ENCODE measurements around the gene BDKRB2. TPM values are rescaled to one million over a fixed set of nuclear protein-coding genes. Genes with fewer than 3 reads are reported as not detected.

Gene BDKRB2
- total RNA-seq, 1 experiment from 2014 or later = 0.15 TPM

- Mint-ChIP-seq H3K4me1 (peaks cover 13 to 15% of the 10 kb centered on the region in 2 experiments), H3K9me3 (no peaks in the 10 kb centered on the region), H3K4me3 (no peak overlapping the region), H3K27ac (no peak overlapping the region; a peak in 1 of 7 replicates), H3K36me3 (ENCODE audit: insufficient read depth in 1 of 3, low read depth in 3 of 3) (no peaks in the 10 kb centered on the region), H3K27me3 (ENCODE audit: low read depth) (peaks cover 26% of the 10 kb centered on the region)
- H3K14ac ChIP-seq (ENCODE audit: insufficient read depth, low read length) = no peak overlapping the region
- no peak overlapping the region for H3K4me2 ChIP-seq (ENCODE audit: insufficient read depth, insufficient read length, low read length)
- no peak overlapping the region for H3K4ac ChIP-seq (ENCODE audit: low read depth, low read length)
- no peaks in the 10 kb centered on the region for H3K27me3 ChIP-seq (ENCODE audit: insufficient read depth, low read length)
- no peak for DNase-seq
- H2BK20ac ChIP-seq (ENCODE audit: low read depth, low read length, poor library complexity, severe bottlenecking) = no peak overlapping the region
- H3K56ac ChIP-seq (ENCODE audit: insufficient read length, low read depth, low read length) = no peak overlapping the region
- no peaks in the 10 kb centered on the region for H4K20me1 ChIP-seq (ENCODE audit: control insufficient read depth, insufficient read depth, insufficient read length)
- H3K4me1 ChIP-seq (ENCODE audit: insufficient read depth, low read length) = no peaks in the 10 kb centered on the region
- H3K18ac ChIP-seq (ENCODE audit: insufficient read length, low read depth, low read length) = no peak overlapping the region
- no CpG with 5 or more reads among the region's 9 CpGs for WGBS (ENCODE audit: extremely low coverage, insufficient read length, low lambda C conversion rate)
- H2BK12ac ChIP-seq (ENCODE audit: insufficient read length, low read depth, low read length) = no peak overlapping the region
- no peak overlapping the region for H4K5ac ChIP-seq (ENCODE audit: insufficient read length, low read depth, low read length)
- no peak overlapping the region for H4K8ac ChIP-seq (replicated peaks; ENCODE audit: insufficient read length, low read depth, low read length)
- no peaks in the 10 kb centered on the region for H3K9me3 ChIP-seq (ENCODE audit: control insufficient read depth, low read depth, low read length)
- H2AK5ac ChIP-seq (ENCODE audit: insufficient read length, low read length) = no peak overlapping the region
- no peak overlapping the region for H2BK15ac ChIP-seq (ENCODE audit: low read depth, low read length)
- no peak overlapping the region for H3T11ph ChIP-seq (ENCODE audit: low read length)
- H3K23me2 ChIP-seq (ENCODE audit: insufficient read length, low read depth, low read length, poor library complexity, severe bottlenecking) = no peaks in the 10 kb centered on the region
- no peaks in the 10 kb centered on the region for H3K79me2 ChIP-seq (ENCODE audit: insufficient read depth, low read length)
- H3K79me1 ChIP-seq (ENCODE audit: insufficient read depth, low read depth, low read length, poor library complexity, severe bottlenecking) = no peaks in the 10 kb centered on the region
- TF ChIP-seq, protein P1, sequence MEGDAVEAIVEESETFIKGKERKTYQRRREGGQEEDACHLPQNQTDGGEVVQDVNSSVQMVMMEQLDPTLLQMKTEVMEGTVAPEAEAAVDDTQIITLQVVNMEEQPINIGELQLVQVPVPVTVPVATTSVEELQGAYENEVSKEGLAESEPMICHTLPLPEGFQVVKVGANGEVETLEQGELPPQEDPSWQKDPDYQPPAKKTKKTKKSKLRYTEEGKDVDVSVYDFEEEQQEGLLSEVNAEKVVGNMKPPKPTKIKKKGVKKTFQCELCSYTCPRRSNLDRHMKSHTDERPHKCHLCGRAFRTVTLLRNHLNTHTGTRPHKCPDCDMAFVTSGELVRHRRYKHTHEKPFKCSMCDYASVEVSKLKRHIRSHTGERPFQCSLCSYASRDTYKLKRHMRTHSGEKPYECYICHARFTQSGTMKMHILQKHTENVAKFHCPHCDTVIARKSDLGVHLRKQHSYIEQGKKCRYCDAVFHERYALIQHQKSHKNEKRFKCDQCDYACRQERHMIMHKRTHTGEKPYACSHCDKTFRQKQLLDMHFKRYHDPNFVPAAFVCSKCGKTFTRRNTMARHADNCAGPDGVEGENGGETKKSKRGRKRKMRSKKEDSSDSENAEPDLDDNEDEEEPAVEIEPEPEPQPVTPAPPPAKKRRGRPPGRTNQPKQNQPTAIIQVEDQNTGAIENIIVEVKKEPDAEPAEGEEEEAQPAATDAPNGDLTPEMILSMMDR (conservative IDR thresholded peaks at IDR 0.05) = no peak
- H2BK5ac ChIP-seq (ENCODE audit: insufficient read length, low read length) = no peak overlapping the region
- no peak overlapping the region for H4K91ac ChIP-seq (ENCODE audit: insufficient read length, low read depth, low read length)
- H2AFZ ChIP-seq (ENCODE audit: low read length) = no peak overlapping the region
- no peak overlapping the region for H3K27ac ChIP-seq (ENCODE audit: insufficient read length, low read depth, low read length)
- no peak overlapping the region for H3K23ac ChIP-seq (ENCODE audit: insufficient read length, low read depth, low read length)
- no peak overlapping the region for H3K9ac ChIP-seq (ENCODE audit: extremely low read depth, insufficient read length, low read length)
- H2BK120ac ChIP-seq (ENCODE audit: low read depth, low read length, poor library complexity, severe bottlenecking) = no peak overlapping the region
These were observed 6.1 kb upstream of the BDKRB2 start for GRCh38 chr14:96198430-96199130.
